ENCODE data around the gene TMEM39A. TPM values are rescaled to one million over a fixed set of nuclear protein-coding genes. Genes with fewer than 3 reads are reported as not detected.

Gene TMEM39A, protein sequence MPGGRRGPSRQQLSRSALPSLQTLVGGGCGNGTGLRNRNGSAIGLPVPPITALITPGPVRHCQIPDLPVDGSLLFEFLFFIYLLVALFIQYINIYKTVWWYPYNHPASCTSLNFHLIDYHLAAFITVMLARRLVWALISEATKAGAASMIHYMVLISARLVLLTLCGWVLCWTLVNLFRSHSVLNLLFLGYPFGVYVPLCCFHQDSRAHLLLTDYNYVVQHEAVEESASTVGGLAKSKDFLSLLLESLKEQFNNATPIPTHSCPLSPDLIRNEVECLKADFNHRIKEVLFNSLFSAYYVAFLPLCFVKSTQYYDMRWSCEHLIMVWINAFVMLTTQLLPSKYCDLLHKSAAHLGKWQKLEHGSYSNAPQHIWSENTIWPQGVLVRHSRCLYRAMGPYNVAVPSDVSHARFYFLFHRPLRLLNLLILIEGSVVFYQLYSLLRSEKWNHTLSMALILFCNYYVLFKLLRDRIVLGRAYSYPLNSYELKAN
- total RNA-seq (49.7 TPM), polyA plus RNA-seq (10 to 100 TPM in 3 of 4 donors, 1 to 10 TPM in 1; 8.5 to 18.0 (median 11.6) TPM)

DNA sequence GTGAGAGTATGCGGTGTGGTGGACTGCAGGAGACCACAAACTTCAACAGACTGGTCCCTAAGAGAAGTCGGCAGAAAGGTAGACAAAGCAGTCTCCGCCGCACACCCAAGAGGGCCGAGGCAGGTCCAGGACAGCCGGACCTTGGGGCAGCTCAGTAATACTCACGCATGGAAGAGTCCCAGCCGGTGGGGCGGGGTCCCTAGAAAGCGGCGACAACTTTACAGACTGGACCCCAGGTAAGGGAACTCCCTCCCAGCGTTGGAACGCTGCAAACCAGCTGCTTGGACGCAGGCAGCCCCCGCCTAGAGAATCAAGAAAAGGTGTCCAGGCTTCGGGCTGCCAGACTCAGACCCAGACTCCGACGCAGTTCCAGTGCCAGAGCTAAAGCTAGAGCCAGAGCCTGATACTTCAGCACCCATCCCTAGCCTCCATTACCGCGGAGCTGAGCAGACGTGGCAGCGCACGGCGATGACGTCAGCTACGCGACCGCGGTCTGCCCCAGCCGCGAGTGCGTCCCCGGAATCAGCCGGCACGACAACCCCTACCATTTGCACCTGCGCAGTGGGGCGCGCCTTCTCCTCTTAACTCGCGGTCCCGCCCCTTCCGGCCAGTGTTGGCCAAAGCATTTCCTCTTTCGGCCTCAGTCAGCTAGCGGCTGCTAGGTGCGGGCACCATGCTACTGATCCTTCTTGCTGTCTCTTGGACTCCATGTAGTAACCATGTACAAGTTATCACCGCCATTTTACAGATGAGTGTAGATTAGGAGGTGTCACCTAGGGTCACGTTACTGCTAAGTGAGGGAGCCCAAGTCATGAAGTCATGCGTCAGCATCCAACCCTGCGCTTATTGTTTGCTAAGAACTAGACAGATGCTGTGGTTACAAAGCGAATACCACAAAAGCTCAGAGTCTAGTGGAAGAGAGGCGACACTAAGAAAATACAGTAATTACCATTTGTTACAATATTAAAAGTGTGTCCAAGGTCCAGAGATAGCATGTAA lies at the start of gene TMEM39A:
Gene TMEM39A, minus strand, starts transcription at position 445 of the 999 bp plus-strand sequence. CDS start 1,541 bp downstream, outside the sequence.
- peaks cover 12 to 51% (median 29%) of the 10 kb centered on the region in 4 donors for H3K4me1 Mint-ChIP-seq
- peak within 1 kb of the TSS; percentile 93 for H3K27ac ChIP-seq (ENCODE audit: insufficient read depth, low read length, poor library complexity, severe bottlenecking)
- ATAC-seq (ENCODE audit: low read depth in 2 of 2) = peak; percentile 86 to 89
- H3K9me3 ChIP-seq (ENCODE audit: control insufficient read depth in 2 of 2, low read length in 2 of 2) = no peaks in the 10 kb centered on the region
- H3K4me3 Mint-ChIP-seq = peak within 1 kb of the TSS; percentile 88 to 96 (median 94)
- H3K4me1 ChIP-seq (ENCODE audit: control insufficient read depth, insufficient read depth, low read length, poor library complexity, severe bottlenecking) = peaks cover 20% of the 10 kb centered on the region
- peaks cover 0 to 3% (median 0%) of the 10 kb centered on the region in 7 donors for H3K9me3 Mint-ChIP-seq
- peak within 1 kb of the TSS; percentile 98 for H3K4me3 ChIP-seq (ENCODE audit: low read depth, low read length)
- peaks cover 21% of the 10 kb centered on the region for H3K36me3 ChIP-seq (ENCODE audit: control insufficient read depth, insufficient read depth, low read length)
- H3K27ac Mint-ChIP-seq = peak within 1 kb of the TSS; percentile 98 to 99 (median 99)
- H3K36me3 Mint-ChIP-seq = peaks cover 15% of the 10 kb centered on the region
- H3K27me3 Mint-ChIP-seq = no peaks in the 10 kb centered on the region
- peak; percentile 99 for DNase-seq
- H3K27me3 ChIP-seq (ENCODE audit: control insufficient read depth, insufficient read depth, low read length) = no peaks in the 10 kb centered on the region

GRCh38 chr3:119510690-119511089 lies 47.3 kb upstream of the TMEM39A start:
- ATAC-seq (ENCODE audit: low read depth in 2 of 2) (no peak), DNase-seq (no peak)
- H3K4me1 ChIP-seq (ENCODE audit: control insufficient read depth, insufficient read depth, low read length, poor library complexity, severe bottlenecking) = no peaks in the 10 kb centered on the region
- H3K27ac ChIP-seq (ENCODE audit: insufficient read depth, low read length, poor library complexity, severe bottlenecking) = no peak overlapping the region
- no peak overlapping the region for H3K4me3 Mint-ChIP-seq
- H3K36me3 ChIP-seq (ENCODE audit: control insufficient read depth, insufficient read depth, low read length) = peaks cover 57% of the 10 kb centered on the region
- peaks cover 60% of the 10 kb centered on the region for H3K36me3 Mint-ChIP-seq
- H3K4me1 Mint-ChIP-seq = peaks cover 26 to 36% (median 30%) of the 10 kb centered on the region in 4 donors
- H3K27ac Mint-ChIP-seq = no peak overlapping the region
- H3K27me3 ChIP-seq (ENCODE audit: control insufficient read depth, insufficient read depth, low read length) = no peaks in the 10 kb centered on the region
- H3K9me3 ChIP-seq (ENCODE audit: control insufficient read depth in 2 of 2, low read length in 2 of 2) = no peaks in the 10 kb centered on the region
- H3K4me3 ChIP-seq (ENCODE audit: low read depth, low read length) = no peak overlapping the region
- no peaks in the 10 kb centered on the region for H3K9me3 Mint-ChIP-seq
- no peaks in the 10 kb centered on the region for H3K27me3 Mint-ChIP-seq

DNA sequence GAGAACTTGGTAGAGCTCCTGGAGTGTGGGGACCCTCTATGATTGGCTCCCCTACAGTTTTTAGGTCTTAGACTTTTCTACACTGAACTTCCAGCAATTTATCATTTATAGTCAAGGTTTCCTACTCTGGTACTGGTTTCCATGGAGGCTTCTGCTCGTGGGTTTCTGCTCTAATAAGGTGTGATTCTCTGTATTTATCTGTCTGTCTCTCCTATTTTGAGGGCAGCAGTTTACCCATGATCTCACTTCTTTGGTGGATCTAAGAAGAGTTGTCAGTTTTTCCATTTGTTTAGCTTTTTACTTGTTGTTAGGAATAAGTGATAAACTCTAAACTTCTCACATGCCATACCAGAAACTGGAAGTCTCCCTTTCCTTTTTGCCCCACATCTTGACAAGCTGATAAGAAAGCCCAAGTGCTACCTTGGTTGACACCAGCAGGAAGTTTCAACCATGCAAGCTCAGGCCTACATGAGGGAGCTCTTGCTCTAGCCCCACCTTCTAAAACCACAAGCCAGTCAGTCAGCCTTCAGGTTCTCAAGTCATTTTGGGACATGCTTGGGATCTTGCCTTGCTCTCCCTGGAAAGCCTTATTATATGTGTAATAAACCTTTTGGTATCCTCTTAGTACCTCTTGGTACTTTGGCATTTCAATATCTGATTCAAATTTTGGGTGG lies 44.9 kb upstream of the TMEM39A start:
- H3K36me3 Mint-ChIP-seq = peaks cover 56% of the 10 kb centered on the region
- no peaks in the 10 kb centered on the region for H3K27me3 Mint-ChIP-seq
- Histone ChIP-seq H3K9me3 (ENCODE audit: control insufficient read depth in 2 of 2, low read length in 2 of 2) (no peaks in the 10 kb centered on the region), H3K4me3 (ENCODE audit: low read depth, low read length) (no peak overlapping the region), H3K36me3 (ENCODE audit: control insufficient read depth, insufficient read depth, low read length) (peaks cover 61% of the 10 kb centered on the region), H3K27me3 (ENCODE audit: control insufficient read depth, insufficient read depth, low read length) (no peaks in the 10 kb centered on the region), H3K4me1 (ENCODE audit: control insufficient read depth, insufficient read depth, low read length, poor library complexity, severe bottlenecking) (no peaks in the 10 kb centered on the region), H3K27ac (ENCODE audit: insufficient read depth, low read length, poor library complexity, severe bottlenecking) (no peak overlapping the region)
- H3K9me3 Mint-ChIP-seq = no peaks in the 10 kb centered on the region
- peaks cover 22 to 43% (median 31%) of the 10 kb centered on the region in 4 donors for H3K4me1 Mint-ChIP-seq
- DNase-seq (peak in 1 of 3 donors; percentile 58), ATAC-seq (ENCODE audit: low read depth in 2 of 2) (no peak)
- peak overlapping the region; percentile 29 to 86 (median 60) for H3K27ac Mint-ChIP-seq
- peak overlapping the region in 1 of 4 donors; percentile 13 for H3K4me3 Mint-ChIP-seq

DNA sequence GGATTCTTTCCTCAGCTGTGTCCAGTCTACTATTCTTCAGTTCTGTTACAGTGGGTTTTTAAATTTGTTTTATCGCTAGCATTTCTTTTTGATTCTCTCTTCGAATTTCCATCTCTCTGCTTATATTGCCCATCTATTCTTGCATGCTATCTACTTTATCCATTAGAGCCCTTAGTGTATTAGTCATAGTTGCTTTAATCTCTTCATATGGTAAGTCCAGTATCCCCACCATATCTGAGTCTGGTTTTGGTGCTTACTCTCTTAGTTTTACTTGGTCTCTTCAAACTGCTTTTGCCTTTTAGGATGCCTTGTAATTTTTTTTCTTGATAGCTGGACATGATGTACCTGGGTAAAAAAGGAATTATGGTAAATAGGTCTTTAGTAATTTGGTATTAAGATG lies 44.0 kb upstream of the TMEM39A start:
- Histone ChIP-seq H3K4me1 (ENCODE audit: control insufficient read depth, insufficient read depth, low read length, poor library complexity, severe bottlenecking) (no peaks in the 10 kb centered on the region), H3K4me3 (ENCODE audit: low read depth, low read length) (no peak overlapping the region), H3K27ac (ENCODE audit: insufficient read depth, low read length, poor library complexity, severe bottlenecking) (no peak overlapping the region), H3K36me3 (ENCODE audit: control insufficient read depth, insufficient read depth, low read length) (peaks cover 57% of the 10 kb centered on the region), H3K27me3 (ENCODE audit: control insufficient read depth, insufficient read depth, low read length) (no peaks in the 10 kb centered on the region), H3K9me3 (ENCODE audit: control insufficient read depth in 2 of 2, low read length in 2 of 2) (no peaks in the 10 kb centered on the region)
- peaks cover 50% of the 10 kb centered on the region for H3K36me3 Mint-ChIP-seq
- H3K9me3 Mint-ChIP-seq = no peaks in the 10 kb centered on the region
- DNase-seq (no peak), ATAC-seq (ENCODE audit: low read depth in 2 of 2) (no peak)
- H3K27ac Mint-ChIP-seq = peak overlapping the region in 1 of 3 donors; percentile 70
- peaks cover 22 to 44% (median 28%) of the 10 kb centered on the region in 4 donors for H3K4me1 Mint-ChIP-seq
- H3K27me3 Mint-ChIP-seq = no peaks in the 10 kb centered on the region
- H3K4me3 Mint-ChIP-seq = peak overlapping the region in 2 of 4 donors; percentile 2 to 18

- no peaks in the 10 kb centered on the region for H3K27me3 Mint-ChIP-seq
- H3K27ac ChIP-seq (ENCODE audit: insufficient read depth, low read length, poor library complexity, severe bottlenecking) = no peak overlapping the region
- peaks cover 57% of the 10 kb centered on the region for H3K36me3 ChIP-seq (ENCODE audit: control insufficient read depth, insufficient read depth, low read length)
These were observed 43.2 kb upstream of the TMEM39A start for GRCh38 chr3:119506631-119507030.

DNA sequence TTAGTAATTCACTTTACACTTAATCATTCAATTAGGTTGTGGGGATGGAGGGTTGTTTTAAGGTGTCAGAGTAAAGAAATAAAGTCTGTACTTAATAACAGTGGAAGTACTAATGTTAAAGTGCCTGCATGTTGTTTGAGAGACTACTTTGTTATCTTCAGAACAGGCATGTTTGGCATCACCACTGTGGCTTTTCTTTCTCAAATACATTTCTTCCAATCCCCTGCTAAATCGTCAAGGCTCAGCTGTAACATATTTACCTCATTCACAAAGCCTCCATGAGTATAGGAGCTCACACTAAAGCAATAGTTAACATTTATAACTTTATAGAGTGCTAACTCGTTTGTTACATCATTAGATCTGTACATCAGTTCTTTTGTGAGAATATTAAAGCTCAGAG lies 37.5 kb upstream of the TMEM39A start:
- peaks cover 28% of the 10 kb centered on the region for H3K4me1 ChIP-seq (ENCODE audit: control insufficient read depth, insufficient read depth, low read length, poor library complexity, severe bottlenecking)
- Mint-ChIP-seq H3K9me3 (no peaks in the 10 kb centered on the region), H3K36me3 (peaks cover 19% of the 10 kb centered on the region), H3K27me3 (no peaks in the 10 kb centered on the region), H3K4me1 (peaks cover 16 to 49% (median 31%) of the 10 kb centered on the region in 4 donors), H3K27ac (no peak overlapping the region), H3K4me3 (peak overlapping the region; percentile 4 to 93 (median 34))
- peak overlapping the region; percentile 16 for H3K4me3 ChIP-seq (ENCODE audit: low read depth, low read length)
- ATAC-seq (ENCODE audit: low read depth in 2 of 2) = no peak
- H3K36me3 ChIP-seq (ENCODE audit: control insufficient read depth, insufficient read depth, low read length) = peaks cover 22% of the 10 kb centered on the region
- DNase-seq = no peak
- no peaks in the 10 kb centered on the region for H3K27me3 ChIP-seq (ENCODE audit: control insufficient read depth, insufficient read depth, low read length)
- no peaks in the 10 kb centered on the region for H3K9me3 ChIP-seq (ENCODE audit: control insufficient read depth in 2 of 2, low read length in 2 of 2)
- H3K27ac ChIP-seq (ENCODE audit: insufficient read depth, low read length, poor library complexity, severe bottlenecking) = no peak overlapping the region

More at GRCh38 chr3:119506631-119507030, 43.2 kb upstream of the TMEM39A start:
- Histone ChIP-seq H3K4me1 (ENCODE audit: control insufficient read depth, insufficient read depth, low read length, poor library complexity, severe bottlenecking) (no peaks in the 10 kb centered on the region), H3K27me3 (ENCODE audit: control insufficient read depth, insufficient read depth, low read length) (no peaks in the 10 kb centered on the region), H3K4me3 (ENCODE audit: low read depth, low read length) (peak overlapping the region; percentile 21), H3K9me3 (ENCODE audit: control insufficient read depth in 2 of 2, low read length in 2 of 2) (no peaks in the 10 kb centered on the region)
- H3K4me1 Mint-ChIP-seq = peaks cover 21 to 46% (median 30%) of the 10 kb centered on the region in 4 donors
- peak overlapping the region; percentile 14 to 71 (median 70) for H3K27ac Mint-ChIP-seq
- no peaks in the 10 kb centered on the region for H3K9me3 Mint-ChIP-seq
- peaks cover 50% of the 10 kb centered on the region for H3K36me3 Mint-ChIP-seq
- H3K4me3 Mint-ChIP-seq = peak overlapping the region in 2 of 4 donors; percentile 36 to 72
- ATAC-seq (ENCODE audit: low read depth in 2 of 2) (no peak), DNase-seq (no peak)

DNA sequence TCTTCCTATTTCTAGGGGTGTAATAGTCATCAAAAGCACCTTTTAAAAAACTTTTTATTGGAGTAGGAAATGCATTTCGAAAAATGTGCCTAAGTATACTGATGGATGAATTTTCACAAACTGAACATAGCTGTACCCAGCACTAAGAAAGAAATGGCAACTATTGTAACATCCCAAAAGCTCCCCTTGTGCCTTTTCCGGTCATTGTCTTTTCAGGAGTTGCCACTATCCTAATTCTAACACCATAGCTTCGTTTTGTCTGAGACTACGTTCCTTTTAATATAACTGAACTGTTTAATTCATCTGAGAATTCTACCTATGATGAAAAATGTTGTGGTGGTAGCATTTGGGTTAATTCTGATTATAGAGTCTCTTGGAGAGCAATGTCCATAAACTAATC lies 36.9 kb upstream of the TMEM39A start:
- Histone ChIP-seq H3K9me3 (ENCODE audit: control insufficient read depth in 2 of 2, low read length in 2 of 2) (no peaks in the 10 kb centered on the region), H3K36me3 (ENCODE audit: control insufficient read depth, insufficient read depth, low read length) (peaks cover 17% of the 10 kb centered on the region), H3K27ac (ENCODE audit: insufficient read depth, low read length, poor library complexity, severe bottlenecking) (no peak overlapping the region), H3K27me3 (ENCODE audit: control insufficient read depth, insufficient read depth, low read length) (no peaks in the 10 kb centered on the region), H3K4me1 (ENCODE audit: control insufficient read depth, insufficient read depth, low read length, poor library complexity, severe bottlenecking) (peaks cover 28% of the 10 kb centered on the region), H3K4me3 (ENCODE audit: low read depth, low read length) (peak overlapping the region; percentile 16)
- no peak overlapping the region for H3K27ac Mint-ChIP-seq
- H3K9me3 Mint-ChIP-seq = no peaks in the 10 kb centered on the region
- DNase-seq (no peak), ATAC-seq (ENCODE audit: low read depth in 2 of 2) (no peak)
- H3K27me3 Mint-ChIP-seq = no peaks in the 10 kb centered on the region
- peaks cover 16 to 46% (median 27%) of the 10 kb centered on the region in 4 donors for H3K4me1 Mint-ChIP-seq
- peak overlapping the region; percentile 46 to 99 (median 77) for H3K4me3 Mint-ChIP-seq
- peaks cover 15% of the 10 kb centered on the region for H3K36me3 Mint-ChIP-seq

Data from CD4-positive, CD25-positive, alpha-beta regulatory T cell (primary cell).